GM19351 (cell line): Measurements from ENCODE around the gene UNC45B.
"Not testable (repeated sequence)": the region's sequence is repeated elsewhere in the genome, so short reads cannot be mapped to it uniquely, and the experiment has no call there.

ENCODE experiments used
- ATAC-seq: cut with Tn5 transposase; IDR thresholded peaks from one replicate; pipeline ENCODE4 v1.9.1; 2021; ENCODE audit warnings: mild to moderate bottlenecking, moderate library complexity; ENCODE audit not compliant: unreplicated experiment

Gene UNC45B

GRCh38 chr17:35138218-35138617, 9.4 kb upstream of the UNC45B start:
- ATAC-seq: no peak

GRCh38 chr17:35141681-35142466, 5.7 kb upstream of the UNC45B start, which contains the start of gene NLE1:
Gene NLE1 (minus strand): TSS chr17:35142303. CDS start chr17:35142275, 28 bp downstream.
- ATAC-seq: peak; percentile 89

- ATAC-seq: no peak
These were observed 5.2 kb upstream of the UNC45B start for GRCh38 chr17:35142467-35142796.

DNA sequence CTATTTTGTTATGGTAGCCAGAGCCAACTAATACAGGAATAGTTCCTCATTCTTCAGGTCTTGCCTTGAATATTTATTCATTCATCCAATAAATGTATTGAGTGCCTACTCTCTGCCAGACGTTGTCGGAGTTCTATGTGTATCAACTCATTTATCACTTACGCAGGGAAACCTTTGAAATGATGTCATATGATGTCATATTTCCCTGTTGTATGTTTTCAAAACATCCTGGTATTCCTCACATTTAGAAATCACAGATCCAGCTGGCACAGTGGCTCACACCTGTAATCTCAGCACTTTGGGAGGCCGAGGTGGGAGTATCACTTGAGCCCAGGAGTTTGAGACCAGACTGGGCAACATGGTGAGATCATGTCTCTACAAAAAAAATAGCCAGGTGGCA, 2.8 kb upstream of the UNC45B start:
- ATAC-seq: no peak

- ATAC-seq: no peak
These were observed 1.3 kb upstream of the UNC45B start for GRCh38 chr17:35146214-35146833.

GRCh38 chr17:35148144-35148543, 527 bp downstream of the UNC45B start:
- no peak for ATAC-seq

DNA sequence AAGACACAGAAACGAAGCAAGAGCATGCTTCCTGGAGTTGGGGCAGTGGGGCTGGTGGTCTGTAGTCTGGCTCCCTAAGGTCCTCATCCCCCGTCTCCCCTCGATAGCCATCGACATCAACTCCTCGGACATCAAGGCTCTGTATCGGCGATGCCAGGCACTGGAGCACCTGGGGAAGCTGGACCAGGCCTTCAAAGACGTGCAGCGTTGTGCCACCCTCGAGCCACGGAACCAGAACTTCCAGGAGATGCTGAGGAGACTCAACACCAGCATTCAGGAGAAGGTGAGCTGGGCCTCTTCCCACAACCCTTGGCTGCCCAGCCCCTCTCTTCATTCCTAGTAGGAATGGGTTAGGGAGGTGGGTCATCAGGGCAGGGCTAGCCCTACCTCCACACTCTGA, 2.3 kb downstream of the UNC45B start:
- no peak for ATAC-seq

GRCh38 chr17:35151080-35151479, 3.5 kb downstream of the UNC45B start:
- ATAC-seq: not testable (repeated sequence)

DNA sequence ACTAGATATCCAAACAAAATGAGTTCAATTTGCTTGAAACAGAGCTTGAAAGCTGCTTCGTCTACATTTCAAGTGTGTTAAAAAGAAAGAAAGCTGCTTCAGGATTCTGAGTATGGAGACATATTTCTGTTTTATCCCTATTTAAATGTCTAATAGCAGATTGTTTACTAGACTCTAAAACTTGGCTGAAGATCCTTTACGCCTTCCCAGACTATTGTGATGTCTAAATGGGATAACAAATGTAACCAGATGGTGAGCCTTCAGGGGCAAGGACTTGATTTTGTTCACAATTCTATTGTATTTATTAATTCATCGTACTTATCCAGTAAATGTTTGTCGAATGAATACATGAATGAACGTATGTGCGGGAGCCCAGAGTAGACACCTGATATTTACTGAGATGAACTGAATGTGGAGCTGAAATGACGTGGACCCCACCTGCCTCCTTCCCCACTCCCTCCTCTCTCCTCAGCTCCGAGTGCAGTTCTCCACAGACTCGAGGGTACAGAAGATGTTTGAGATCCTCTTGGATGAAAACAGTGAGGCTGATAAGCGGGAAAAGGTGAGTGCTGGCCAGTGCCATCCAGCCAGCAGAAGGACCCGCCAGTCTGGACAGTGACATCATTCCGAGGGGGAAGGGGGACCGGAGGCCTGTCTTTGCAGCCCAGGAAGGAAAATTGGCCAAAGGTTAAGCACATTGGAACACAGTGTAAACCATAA, 5.0 kb downstream of the UNC45B start:
- ATAC-seq: no peak

- ATAC-seq: no peak
These were observed 6.9 kb downstream of the UNC45B start for GRCh38 chr17:35154196-35155165.

DNA sequence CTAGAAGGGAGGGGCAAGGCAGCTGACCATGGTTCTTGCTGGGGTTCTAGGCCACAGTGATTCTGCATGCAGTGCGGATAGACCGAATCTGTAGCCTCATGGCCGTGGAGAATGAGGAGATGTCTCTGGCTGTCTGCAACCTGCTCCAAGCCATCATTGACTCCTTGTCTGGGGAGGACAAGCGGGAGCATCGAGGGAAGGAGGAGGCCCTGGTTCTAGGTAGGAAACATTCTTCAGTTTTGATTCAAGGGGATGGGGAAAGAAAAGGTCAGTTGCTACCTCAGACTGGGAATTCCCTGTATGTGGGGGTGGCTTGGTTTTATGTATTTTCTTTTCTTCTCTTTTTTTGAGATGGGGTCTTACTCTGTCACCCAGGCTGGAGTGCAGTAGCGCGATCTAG, 7.6 kb downstream of the UNC45B start:
- no peak for ATAC-seq

DNA sequence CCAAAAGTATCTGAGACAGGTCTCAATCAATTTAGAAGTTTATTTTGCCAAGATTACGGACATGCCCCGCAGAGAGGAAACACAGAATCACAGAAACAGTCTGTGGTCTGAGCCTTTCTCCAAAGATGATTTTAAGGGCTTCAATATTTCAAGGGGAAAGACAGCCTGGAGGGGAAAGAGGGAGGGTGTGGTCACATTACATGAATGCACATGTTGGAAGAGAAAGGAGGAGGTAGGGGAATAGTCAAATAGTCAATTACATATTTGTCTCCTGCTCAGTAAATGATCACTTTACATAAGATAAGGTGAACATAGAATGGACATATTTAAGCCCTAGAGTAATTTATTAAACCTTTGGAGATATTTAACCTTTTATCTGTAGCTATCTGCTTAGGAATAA, 12.3 kb downstream of the UNC45B start:
- no peak for ATAC-seq

DNA sequence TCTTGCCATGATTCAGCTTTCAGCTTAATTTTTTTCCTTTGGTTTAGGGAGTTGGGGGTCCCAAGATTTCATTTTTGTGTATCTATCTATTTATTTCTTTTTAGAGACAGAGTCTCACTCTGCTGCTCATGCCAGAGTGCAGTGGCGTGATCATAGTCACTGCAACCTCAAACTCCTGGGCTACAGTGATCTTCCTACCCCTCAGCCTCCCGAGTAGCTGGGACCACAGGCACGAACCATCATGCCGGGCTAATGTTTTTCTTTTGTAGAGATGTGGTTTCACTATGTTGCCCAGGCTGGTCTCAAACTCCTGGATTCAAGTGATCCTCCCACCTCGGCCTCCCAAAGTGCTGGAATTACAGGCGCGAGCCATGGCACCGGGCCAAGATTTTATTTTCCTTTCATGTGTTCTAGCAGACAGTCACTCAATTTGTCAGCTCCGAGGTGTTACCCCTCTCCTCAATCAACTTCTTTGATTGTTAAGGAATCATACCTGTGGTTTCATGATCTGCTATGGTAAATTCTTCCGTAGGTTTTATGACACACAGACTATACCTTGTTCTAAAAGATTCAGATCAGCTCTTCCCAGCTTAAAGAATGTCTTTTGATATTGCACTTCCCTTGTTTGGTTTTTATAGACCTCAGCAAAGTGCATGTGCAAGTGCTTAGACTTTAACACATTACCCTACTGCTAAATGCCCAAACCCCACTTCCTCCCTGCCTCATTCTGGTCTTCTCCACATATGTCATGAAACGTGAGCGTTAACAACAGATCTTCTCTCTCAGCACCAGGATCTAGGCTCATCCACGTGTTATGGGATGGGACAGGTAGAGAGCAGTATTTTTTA, 13.0 kb downstream of the UNC45B start:
- ATAC-seq: no peak

GRCh38 chr17:35161281-35161761, 13.7 kb downstream of the UNC45B start:
- ATAC-seq: no peak

DNA sequence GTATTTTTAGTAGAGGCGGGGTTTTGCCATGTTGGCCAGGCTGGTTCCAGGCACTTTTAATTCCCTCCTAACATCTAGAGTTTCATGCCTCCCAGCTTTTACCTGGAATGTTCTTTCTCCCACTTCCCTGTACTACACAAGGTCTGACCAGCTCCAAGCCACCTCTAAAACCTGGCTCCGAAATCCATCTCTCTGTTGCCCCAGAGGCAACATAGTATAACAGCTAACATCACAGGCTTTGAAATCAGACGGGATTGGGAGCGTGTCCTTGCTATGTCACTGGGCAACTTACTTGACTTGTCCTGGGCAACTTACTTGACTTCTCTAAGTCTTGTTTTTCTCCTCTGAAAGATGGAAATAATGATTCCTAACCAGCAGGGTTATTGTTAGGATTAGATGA, 15.1 kb downstream of the UNC45B start:
- no peak for ATAC-seq

DNA sequence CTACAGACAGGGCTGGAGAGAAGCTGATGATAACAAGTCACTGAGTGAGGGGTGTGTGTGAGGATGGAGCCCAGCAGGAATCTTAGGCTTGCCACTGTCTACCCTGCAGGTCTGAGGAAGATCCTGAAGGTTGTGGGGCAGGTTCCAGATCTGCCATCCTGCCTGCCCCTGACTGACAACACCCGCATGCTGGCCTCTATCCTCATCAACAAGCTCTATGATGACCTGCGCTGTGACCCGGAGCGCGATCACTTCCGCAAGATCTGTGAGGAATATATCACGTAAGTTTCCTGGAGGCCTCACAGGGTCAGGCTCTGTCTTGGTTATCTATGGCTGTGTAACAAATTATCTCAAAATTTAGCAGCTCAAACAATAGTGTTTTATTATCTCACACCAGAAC, 16.3 kb downstream of the UNC45B start:
- ATAC-seq: no peak

DNA sequence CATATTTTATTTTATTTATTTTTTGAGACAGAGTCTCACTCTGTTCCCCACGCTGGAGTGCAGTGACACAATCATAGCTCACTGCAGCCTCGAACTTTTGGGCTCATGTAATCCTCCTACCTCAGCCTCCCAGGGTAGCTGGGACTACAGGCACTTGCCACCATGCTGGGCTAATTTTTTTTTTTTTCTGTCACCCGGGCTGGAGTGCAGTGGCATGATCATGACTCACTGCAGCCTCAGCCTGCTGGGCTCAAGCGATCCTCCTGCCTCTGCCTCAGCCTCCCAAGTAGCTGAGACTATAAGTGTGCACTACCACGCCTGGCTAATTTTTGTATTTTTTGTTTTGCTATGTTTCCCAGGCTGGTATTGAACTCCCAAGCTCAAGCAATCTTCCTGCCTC, 17.1 kb downstream of the UNC45B start:
- ATAC-seq: no peak

DNA sequence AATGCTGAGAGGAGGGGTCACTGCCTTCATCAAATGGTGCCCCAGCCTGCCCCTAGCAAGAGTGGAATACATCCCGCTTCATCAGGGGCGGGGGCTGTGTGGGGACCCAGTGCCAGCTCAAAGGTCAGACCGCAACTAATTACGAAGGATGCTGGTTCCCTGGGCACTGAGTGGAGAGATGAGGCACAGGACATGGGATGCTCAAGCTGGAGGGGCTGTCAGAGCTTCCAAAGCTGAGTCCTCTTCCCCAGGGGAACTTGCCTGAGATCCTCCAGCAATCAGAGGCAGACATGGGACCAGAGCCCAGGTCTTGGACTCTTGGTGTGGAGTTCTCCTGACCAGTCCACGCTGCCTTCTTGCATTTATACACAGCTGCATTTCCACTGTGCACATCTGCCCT, 18.9 kb downstream of the UNC45B start:
- no peak for ATAC-seq

DNA sequence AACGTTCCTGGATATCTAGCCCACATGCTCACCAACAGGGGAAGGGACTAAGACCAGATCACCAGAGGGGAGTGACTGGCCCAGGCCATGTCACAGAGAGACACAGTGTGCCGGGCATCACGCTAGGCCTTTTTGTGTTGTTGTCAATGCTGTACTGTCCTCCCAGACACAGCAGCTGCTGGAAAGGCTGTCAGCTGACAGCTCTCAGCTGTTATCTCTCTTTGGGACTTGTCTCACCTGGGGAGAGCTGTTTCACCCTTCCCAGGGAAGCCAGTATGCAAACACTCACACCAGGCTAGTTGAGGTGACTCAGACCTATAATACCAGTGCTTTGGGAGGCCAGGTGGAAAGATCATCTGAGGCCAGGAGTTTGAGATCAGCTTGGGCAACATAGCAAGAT, 19.4 kb downstream of the UNC45B start:
- no peak for ATAC-seq

DNA sequence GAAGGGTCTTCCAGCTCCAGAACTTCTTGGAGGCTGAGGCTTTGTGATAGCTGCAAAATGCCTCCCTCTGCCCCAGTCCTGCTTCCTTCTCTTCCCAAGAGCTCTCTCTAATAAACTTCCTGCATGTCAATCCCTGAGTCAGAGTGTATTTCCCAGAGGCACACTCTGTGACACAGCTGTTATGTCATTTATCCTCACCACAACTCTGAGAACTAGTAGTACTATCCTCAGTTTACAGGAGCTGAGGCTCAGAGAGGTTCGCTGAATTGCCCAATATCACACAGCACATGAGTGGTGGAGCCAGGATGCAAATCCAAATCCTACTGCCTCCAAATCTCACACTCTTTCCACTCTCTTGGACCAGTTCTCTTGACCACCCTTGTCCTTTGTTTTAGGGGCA, 20.0 kb downstream of the UNC45B start:
- no peak for ATAC-seq
